ENCODE results near the gene TRPV2. TPM values are rescaled to one million over a fixed set of nuclear protein-coding genes. Genes with fewer than 3 reads are reported as not detected.

TRPV2 gene
- total RNA-seq, 3 donors from 2014 or later = 24.7 to 34.0 (median 31.0) TPM

DNA sequence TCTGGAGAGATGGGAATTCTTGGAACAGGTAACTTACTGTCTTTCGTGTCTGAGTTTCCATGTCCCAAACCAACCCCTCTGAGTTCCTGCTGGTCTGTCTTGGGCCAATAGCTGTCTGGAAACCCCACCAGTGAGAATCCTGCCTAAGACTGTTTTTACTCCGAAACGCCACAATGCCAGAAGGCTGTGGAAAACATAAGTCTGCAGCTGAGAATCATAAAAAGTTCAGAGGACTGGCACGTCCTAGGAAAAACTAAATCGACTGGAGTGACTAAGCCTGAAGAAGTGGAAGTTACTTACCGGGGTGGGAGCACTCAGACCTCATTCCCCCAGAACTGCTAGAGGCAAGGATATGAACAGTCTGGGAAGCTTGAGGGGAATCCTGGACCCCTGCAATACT is 63.3 kb downstream of the TRPV2 start:
- no peaks in the 10 kb centered on the region for H3K9me3 Mint-ChIP-seq
- H3K36me3 Mint-ChIP-seq (ENCODE audit: insufficient read depth) = no peaks in the 10 kb centered on the region
- H3K4me1 Mint-ChIP-seq (ENCODE audit: low read depth) = no peaks in the 10 kb centered on the region
- no peak overlapping the region for H3K4me3 Mint-ChIP-seq
- DNase-seq (no peak), ATAC-seq (no peak)
- H3K27me3 Mint-ChIP-seq (ENCODE audit: low read depth) = no peaks in the 10 kb centered on the region

DNA sequence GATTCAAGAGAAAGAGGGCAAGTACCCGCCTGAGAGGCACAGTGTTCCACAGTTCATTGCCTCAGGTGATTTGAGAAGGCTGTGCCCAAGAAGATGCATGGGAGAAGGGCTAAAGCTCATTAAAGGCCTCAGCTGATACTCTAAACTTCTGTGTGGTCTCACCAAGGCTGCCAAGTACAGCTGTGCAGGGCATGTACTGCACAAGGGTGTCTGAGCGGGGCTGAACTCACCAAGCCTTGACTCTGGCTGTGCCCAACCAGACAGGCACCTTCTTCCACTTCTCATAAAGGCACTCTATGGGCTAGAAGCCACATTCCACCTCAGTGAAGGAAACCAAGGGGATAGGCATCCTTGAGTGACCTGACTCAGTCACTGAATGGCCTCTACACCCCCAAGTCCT is 63.9 kb downstream of the TRPV2 start:
- Mint-ChIP-seq H3K4me1 (ENCODE audit: low read depth) (no peaks in the 10 kb centered on the region), H3K27me3 (ENCODE audit: low read depth) (no peaks in the 10 kb centered on the region), H3K4me3 (no peak overlapping the region), H3K9me3 (no peaks in the 10 kb centered on the region), H3K36me3 (ENCODE audit: insufficient read depth) (no peaks in the 10 kb centered on the region)
- ATAC-seq (no peak), DNase-seq (no peak)

DNA sequence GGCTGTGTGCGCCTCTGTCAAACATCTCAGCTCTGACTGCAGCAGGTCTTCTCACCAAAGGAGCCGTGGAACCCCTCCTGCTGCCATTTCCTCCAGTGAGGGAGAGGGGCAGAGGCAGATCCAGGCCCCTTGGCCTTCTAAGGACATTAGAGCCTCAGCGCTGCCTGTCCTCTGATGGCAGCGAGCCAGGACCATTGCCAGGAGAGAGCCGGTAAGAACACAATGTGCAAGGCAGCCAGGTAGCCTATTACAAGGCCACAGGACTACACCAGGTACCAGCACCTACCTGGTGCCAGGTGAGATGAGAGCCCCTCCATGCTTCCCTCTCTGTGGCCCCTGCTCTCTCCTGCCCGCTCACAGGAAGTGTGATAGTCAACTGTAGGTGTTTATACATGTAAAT is 65.6 kb downstream of the TRPV2 start:
- Mint-ChIP-seq H3K27me3 (ENCODE audit: low read depth) (no peaks in the 10 kb centered on the region), H3K4me3 (no peak overlapping the region), H3K9me3 (no peaks in the 10 kb centered on the region), H3K36me3 (ENCODE audit: insufficient read depth) (no peaks in the 10 kb centered on the region), H3K4me1 (ENCODE audit: low read depth) (no peaks in the 10 kb centered on the region)
- DNase-seq (no peak), ATAC-seq (no peak)

DNA sequence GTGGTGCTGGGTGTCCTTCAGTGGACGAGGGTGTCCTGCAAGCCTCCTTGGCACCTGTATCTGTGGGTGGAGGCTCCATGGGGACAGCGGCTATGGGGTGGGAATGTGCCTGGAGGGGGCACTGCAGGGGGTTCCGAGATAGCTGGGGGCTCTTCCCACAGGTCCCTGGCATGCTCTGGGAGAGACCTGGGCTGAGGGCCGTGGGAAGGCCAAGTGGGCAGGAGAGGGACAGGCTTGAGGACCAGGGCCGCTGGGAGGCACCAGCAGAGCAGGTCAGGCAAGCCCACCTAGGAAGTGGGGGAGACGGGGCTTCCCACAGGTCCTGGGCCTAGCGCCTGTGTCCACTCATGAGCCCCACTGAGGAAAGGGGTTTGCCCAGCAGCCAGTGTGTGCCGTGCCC is 66.9 kb downstream of the TRPV2 start:
- DNase-seq (no peak), ATAC-seq (no peak)
- Mint-ChIP-seq H3K9me3 (no peaks in the 10 kb centered on the region), H3K4me1 (ENCODE audit: low read depth) (no peaks in the 10 kb centered on the region), H3K36me3 (ENCODE audit: insufficient read depth) (no peaks in the 10 kb centered on the region), H3K4me3 (no peak overlapping the region), H3K27me3 (ENCODE audit: low read depth) (no peaks in the 10 kb centered on the region)

DNA sequence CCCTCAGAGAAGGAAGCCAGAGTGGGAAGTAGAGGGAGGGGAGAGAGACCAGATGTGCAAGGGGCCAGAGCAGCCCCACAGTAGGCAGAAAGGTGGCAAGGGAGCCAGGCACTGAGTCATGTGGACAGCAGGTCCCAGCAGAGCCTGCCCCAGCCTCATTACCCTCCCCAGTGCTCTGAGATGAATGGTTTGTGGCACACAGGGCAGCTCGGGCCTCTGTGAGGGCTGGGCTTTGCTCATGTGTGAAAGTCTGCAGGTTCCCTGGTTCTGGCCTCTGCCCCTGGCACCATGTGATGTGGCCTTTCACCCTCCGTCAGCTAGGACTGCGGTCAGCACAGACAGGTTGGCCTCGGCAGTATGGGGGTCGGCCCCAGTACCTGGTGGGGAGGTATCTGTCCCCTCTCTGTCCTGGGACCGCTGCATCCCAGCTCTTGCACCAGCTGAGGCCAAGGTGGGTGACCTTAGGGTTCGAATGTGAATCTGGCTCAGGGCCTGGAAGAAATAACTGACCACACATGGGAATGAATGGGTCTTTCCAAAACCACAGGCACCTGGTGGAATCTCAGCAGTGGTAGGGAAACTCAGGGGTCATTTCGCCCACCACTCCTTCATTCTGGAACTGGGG is 67.8 kb downstream of the TRPV2 start:
- Mint-ChIP-seq H3K9me3 (no peaks in the 10 kb centered on the region), H3K4me1 (ENCODE audit: low read depth) (no peaks in the 10 kb centered on the region), H3K27me3 (ENCODE audit: low read depth) (no peaks in the 10 kb centered on the region), H3K4me3 (no peak overlapping the region), H3K36me3 (ENCODE audit: insufficient read depth) (no peaks in the 10 kb centered on the region)
- ATAC-seq (no peak), DNase-seq (no peak)

DNA sequence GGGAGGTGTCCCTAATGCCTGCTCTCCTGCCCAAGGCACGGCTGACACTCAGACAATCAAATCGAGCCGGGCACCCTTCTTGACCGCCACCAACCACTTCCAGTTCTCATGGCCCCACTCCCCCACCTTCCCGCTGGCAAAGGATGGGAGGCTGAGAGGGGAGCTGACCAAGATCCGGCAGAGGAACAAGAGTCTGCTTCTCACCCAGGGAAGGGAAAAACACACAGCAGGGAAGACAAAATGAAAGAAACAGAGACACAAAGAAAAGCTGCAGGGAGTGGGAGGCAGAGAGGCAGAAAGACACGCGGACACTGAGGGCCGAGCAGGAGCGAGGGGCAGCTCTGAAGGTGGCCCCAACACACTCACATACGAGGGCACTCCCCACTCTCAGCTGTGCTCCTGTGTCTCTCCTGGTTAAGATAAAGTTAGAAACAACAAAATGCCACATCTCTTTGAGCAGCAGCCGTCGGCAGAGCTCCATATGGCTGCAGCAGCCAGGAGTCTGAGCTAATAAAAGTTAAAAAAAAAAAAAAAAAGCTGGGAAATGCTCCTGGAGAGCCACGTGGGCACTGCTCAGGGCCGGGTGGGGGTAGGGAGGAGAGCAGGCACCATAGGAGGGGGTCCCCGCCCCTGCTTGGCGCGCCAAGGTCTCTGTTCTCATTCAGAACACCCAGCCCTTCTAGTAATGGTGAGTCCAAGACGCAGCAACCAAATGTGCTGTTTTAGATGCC is 69.2 kb downstream of the TRPV2 start:
- no peaks in the 10 kb centered on the region for H3K27me3 Mint-ChIP-seq (ENCODE audit: low read depth)
- H3K4me1 Mint-ChIP-seq (ENCODE audit: low read depth) = no peaks in the 10 kb centered on the region

More for the DNA sequence above, 69.2 kb downstream of the TRPV2 start:
- Mint-ChIP-seq H3K9me3 (no peaks in the 10 kb centered on the region), H3K36me3 (ENCODE audit: insufficient read depth) (no peaks in the 10 kb centered on the region), H3K4me3 (no peak overlapping the region)
- ATAC-seq (no peak), DNase-seq (no peak)

Other genes with a start within 250 kb of the TRPV2 start
- 100 to 1,000 TPM in 1 of 3 donors, 10 to 100 TPM in 2; 86.4 to 107 (median 92.2) TPM for gene NCOR1, start 200.0 kb upstream of the TRPV2 start, total RNA-seq
- 10 to 100 TPM; 32.7 to 44.7 (median 35.0) TPM for gene PIGL, start 198.4 kb upstream of the TRPV2 start, total RNA-seq
- 100 to 1,000 TPM in 2 of 3 donors, 10 to 100 TPM in 1; 78.4 to 122 (median 103) TPM for gene CENPV, start 62.1 kb upstream of the TRPV2 start, total RNA-seq
- gene UBB, start 34.5 kb upstream of the TRPV2 start, total RNA-seq = 1,000 to 10,000 TPM; 1,915 to 2,057 (median 1,991) TPM
- under 1 TPM; 0.84 to 0.96 (median 0.87) TPM for gene LRRC75A, start 76.6 kb downstream of the TRPV2 start, total RNA-seq
- gene ZNF287, start 153.6 kb downstream of the TRPV2 start, total RNA-seq = 10 to 100 TPM in 2 of 3 donors, 1 to 10 TPM in 1; 7.9 to 11.1 (median 10.5) TPM
- 1 to 10 TPM; 3.0 to 3.6 (median 3.3) TPM for gene ZNF624, start 238.3 kb downstream of the TRPV2 start, total RNA-seq

All from activated T-cell treated with anti-CD3 and anti-CD28 coated beads, Interleukin-2, amount 50 U/mL, for 4 hours (primary cell).